ENCODE results near the gene PPP1R12C.

Gene PPP1R12C

DNA sequence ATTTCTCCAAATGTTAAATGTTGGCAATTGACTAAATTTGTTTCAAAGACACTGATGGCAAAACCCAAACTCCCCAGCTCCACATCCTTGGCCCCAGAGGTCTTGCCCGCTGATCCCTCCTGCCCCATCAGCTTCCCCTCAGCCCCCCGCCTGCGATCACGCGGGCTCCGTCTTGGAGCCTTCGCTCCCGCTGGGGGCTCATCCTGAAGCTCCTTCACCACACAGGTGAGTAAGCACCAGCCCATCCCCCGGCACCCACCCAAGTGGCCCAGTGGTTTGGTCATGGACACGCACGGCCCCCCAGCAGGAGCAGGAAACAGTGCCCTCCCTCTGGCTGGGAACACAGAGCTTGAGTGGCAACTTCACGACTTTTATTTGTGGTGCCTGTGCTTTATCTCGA is 26.9 kb downstream of the PPP1R12C start:
- DNase-seq (ENCODE audit: low spot score): no peak

DNA sequence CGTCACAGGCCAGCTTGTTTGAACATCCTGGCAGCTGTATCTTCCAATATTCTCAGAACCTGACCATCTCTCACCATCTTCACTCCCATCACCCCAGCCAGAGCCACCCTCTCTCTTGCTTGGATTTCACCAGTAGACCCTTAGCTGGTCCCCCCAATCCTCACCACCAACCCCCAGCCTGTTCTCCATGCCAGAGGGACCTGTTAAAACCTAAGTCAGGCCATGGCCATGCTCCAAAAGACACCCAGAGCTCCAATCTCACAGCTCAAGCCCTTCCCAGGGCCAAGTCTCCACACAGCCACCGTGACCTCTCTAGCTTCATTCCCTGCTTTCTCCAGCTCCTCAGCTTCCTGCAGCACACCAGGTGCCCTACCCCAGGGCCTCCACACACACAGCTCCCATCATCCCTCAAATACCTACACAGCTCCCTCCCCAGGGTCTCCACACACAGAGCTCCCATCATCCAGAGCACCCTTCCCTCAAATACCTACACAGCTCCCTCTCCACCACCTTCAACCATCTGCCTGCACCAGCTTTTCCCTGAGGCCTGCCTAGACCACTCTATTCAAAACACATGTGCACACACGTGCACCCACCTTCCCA is 28.0 kb downstream of the PPP1R12C start:
- no peak for DNase-seq (ENCODE audit: low spot score)

DNA sequence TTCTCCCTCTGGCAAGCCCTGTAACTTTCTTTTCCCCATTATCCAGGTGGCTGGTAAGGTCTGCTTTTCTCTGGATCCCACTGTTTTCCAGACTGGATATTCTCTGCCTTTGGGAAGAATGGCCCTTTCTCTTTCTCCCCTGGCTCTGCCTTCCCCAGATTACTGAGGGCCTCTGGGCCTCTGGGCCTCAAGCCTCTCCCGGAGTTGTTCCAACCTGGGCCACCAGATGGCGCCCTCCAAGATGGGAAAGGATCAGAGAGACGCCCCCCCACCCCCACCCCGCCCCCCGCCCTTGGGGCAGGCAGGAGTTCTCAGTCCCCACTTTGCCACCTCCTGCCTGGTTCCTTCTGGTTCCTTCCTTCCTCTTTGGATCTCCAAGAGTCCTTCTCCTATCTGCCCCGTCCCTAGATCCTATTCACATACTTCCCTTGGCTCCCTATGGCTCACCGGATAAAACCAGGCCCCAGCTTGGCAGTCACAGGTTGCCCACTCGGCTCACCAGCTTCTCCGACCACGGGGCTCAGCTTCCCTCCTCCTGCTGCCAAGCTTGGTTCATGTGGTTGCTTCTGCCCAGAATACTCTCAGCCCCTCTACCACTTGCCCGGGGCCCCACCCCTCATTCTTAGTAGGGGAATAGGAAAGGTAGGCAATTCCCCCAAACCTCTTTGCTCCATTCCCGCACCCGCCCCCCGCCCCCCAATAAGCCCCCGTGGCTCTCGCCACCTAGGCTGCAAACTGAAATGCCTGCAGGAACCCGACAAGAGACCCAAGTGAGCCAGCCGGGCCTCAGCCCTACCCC is 28.7 kb downstream of the PPP1R12C start:
- DNase-seq (ENCODE audit: low spot score): peak; percentile 77

DNA sequence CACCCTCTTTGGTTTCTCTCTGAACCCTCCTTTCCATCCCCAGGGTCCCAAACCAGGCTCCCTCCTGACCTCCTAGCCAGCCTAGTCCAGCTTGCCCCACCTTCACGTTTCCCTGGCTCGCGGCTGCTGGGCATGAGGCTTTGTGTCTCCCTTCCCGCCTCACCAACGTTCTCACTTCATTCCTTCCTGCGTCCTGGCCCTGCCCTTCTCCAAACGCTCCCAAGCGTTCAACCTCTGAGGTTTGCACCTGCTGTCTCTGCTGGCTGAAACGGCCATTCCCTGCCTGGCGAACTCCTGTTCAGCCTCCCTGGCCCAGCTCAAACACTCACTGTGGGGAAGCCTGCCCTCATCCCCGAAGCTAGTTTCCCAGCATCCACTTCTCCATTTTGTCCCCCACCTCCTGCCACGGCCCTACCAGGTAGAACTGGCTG is 29.4 kb downstream of the PPP1R12C start:
- DNase-seq (ENCODE audit: low spot score): no peak

DNA sequence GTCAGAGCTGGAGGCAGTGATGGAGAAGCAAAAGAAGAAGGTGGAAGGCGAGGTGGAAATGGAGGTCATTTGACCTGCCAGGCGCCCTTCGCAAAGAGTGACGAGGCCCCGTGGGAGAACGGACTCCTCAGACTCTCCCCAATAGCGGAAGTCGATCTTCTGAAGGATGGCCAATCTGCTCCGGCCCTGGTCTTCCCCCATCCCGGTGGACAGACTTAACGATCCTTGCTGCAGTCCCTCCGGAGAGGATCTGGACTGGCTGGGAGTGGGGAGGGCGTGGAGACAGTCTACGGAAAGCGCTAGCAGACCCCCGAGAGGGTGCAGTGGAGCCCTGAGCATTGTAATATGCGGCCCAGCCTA is 29.9 kb downstream of the PPP1R12C start:
- no peak for DNase-seq (ENCODE audit: low spot score)

DNA sequence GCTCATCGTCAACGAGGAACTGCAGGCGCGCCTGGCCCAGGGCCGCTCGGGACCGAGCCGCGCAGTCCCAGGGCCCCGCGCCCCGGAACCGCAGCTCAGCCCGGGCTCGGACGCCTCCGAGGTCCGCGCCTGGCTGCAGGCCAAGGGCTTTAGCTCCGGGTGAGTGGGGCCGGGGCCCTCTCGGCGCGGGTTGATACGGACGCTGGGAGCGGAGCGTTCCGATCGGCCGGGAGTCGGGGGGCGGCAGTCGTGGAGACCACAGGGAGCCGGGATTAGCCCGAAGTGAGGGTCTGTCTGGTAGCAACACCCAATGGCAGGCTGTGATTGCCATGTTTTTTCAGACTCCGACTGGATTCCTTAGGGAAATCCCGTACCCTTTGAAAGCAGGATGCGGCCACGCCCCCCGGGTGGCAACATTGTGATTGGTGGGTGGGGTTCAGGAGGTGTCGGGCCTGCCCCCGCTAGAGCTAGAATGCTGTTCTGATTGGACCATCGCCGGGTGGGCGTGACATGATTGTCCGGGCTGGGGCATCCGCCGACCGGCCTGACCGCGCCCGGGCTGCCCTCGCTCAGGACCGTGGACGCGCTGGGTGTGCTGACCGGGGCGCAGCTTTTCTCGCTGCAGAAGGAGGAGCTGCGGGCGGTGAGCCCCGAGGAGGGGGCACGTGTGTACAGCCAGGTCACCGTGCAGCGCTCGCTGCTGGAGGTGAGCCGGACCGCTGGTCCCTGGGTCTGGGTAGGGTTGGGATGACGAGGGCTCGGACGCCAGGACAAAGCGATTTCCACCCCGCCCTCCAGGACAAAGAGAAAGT is 30.5 kb downstream of the PPP1R12C start:
- DNase-seq (ENCODE audit: low spot score): peak; percentile 90

DNA sequence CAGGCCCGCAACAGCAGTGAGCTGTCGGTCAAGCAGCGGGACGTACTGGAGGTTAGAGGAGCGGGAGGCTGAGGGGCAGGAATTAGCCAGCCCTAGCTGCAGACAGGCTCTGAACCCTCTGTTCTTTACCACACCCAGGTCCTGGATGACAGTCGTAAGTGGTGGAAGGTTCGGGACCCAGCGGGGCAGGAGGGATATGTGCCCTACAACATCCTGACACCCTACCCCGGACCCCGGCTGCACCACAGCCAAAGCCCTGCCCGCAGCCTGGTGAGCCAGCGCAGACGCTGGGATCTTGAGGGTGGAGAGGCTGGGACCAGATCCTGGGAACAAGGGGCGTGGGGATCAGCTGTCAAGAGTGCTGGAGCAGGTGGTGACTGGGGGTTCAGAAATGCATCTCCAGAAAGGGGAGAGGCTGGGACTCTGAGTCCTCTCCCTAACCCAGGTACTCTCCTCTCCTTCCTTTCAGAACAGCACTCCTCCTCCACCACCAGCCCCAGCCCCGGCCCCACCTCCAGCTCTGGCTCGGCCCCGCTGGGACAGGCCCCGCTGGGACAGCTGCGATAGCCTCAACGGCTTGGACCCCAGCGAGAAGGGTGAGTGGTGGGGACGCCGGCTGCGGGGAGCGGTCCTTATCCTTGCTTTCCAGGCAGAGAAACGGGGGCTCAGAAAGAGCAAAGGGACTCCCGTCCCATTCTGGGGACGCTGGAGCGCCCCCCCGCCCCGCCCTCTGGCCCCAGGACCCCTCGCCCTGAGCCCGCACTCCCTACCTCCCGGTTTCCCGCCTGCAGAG is 31.3 kb downstream of the PPP1R12C start:
- DNase-seq (ENCODE audit: low spot score): no peak

DNA sequence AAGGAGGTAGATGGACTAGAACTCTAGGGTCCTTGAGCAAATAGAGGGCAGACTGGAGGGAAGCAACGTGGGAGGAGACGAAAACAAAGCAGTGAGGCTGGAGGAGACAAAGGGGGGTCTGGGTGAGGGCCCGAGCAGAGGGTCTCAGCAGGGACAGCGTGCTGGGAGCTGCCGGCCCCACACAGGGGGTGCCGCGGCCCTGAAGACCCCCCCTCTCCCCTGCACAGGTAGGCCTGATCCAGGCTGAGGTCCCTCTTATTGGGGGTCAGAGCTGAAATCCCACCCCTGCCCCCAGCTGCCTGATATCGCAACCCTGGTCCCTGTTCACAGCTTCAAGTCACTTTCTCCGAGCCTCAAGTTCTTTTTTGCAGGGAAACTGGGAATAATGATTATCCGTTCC is 33.0 kb downstream of the PPP1R12C start:
- no peak for DNase-seq (ENCODE audit: low spot score)

DNA sequence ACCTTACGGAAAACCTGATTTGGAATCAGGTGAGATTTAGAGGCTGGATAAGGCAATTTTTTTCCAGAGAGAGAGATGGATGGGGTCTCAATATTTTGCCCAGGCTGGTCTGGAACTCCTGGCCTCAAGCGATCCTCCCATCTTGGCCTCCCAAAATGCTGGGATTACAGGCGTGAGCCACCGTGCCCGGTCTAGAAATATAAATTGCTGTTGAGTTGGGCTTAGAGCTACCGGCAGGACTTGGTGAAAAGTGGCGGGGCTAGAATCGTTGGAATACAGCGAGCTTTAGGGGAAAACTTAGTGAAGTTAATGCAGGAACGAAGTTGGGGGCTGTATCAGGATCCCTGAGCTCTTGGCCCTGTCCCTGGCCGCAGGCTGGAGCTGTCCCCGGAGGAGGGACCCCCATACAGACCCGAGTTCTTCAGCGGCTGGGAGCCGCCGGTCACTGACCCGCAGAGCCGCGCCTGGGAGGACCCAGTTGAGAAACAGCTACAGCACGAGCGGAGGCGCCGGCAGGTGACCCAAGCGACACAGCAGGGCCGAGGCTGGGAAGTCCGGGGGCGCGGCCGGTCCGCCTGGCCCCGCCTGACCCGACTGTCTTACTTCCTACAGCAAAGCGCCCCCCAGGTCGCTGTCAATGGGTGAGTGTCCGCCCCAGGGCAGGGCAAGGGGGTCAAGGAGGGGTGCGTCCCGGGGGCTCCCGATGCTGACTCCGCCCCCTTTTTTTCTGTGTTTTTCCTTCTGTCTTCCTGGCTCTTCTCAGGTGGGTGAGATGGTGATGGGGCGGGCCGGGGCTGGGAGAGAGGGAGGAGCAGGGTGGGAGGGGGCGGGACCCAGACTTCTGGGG is 34.2 kb downstream of the PPP1R12C start:
- no peak for DNase-seq (ENCODE audit: low spot score)

DNA sequence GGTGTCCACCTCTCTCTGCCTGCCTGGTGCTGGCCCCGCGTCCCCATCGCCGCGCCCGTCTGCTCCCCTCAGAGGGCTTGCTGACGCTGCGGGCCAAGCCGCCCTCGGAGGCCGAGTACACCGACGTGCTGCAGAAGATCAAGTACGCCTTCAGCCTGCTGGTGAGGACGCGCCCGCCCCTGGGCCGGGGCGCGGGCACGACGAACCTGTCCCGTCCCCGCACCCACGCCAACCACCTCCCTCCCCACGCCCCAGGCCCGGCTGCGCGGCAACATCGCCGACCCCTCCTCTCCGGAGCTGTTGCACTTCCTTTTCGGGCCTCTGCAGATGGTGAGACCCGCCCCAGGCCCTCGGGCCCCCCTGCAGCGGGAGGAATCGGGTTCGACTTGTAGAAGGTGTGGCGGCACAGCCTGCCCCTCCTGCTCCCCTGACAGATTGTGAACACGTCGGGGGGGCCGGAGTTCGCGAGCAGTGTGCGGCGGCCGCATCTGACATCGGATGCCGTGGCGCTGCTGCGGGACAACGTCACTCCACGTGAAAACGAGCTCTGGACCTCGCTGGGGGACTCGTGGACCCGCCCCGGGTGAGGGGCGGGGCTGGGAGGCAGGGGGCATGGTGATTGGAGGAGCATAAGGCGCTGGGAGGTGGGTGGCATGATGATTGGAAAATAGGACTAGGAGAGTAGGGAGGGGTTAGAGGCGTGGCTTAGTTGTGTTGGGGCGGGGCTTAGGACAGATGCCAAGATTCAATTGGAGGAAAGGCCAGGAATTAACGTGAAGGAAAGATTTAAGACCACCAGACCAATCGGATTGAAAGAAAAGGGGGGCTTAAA is 35.2 kb downstream of the PPP1R12C start:
- peak; percentile 67 for DNase-seq (ENCODE audit: low spot score)

DNA sequence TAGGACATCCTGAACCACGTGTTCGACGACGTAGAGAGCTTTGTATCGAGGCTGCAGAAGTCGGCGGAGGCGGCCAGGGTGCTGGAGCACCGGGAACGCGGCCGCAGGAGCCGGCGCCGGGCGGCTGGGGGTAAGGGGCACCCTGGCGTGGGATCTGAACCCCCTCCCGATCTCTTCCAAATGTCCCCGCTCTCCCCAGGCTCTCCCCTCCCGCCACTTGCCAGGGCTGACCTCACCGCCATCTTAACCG is 35.7 kb downstream of the PPP1R12C start:
- no peak for DNase-seq (ENCODE audit: low spot score)

DNA sequence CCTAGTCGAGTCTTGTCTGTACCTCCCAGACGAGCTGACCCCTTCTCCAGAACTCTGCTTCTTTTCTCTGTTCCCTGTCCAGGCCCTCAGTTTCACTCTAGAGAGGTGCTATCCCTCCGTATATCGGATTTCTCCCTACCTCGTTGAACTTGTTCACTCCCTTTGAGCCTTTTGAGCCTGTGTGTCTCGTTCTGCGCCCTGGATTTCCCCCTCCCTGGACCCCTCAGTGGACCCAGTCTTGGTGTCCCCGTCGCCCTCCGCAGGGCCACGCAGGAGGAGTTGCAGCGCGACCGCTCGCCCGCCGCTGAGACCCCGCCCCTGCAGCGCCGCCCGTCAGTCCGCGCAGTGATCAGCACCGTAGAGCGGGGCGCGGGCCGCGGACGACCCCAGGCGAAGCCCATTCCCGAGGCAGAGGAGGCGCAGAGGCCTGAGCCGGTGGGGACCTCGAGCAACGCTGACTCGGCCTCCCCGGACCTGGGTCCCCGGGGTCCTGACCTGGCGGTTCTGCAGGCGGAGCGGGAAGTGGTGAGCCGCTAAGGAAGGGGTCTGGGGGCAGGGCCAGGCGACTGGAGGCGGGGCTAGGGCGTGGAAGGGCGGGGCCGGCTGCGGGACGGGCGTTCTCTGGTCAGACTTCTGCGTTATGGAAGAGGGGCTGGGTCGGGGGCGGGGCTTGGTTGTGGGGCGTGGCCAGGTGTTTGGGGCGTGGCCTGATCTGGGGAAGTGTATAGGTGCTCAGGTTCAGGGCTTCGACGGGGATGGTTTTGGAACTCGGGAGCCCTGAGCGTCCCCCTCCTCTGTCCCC is 36.3 kb downstream of the PPP1R12C start:
- peak; percentile 74 for DNase-seq (ENCODE audit: low spot score)

DNA sequence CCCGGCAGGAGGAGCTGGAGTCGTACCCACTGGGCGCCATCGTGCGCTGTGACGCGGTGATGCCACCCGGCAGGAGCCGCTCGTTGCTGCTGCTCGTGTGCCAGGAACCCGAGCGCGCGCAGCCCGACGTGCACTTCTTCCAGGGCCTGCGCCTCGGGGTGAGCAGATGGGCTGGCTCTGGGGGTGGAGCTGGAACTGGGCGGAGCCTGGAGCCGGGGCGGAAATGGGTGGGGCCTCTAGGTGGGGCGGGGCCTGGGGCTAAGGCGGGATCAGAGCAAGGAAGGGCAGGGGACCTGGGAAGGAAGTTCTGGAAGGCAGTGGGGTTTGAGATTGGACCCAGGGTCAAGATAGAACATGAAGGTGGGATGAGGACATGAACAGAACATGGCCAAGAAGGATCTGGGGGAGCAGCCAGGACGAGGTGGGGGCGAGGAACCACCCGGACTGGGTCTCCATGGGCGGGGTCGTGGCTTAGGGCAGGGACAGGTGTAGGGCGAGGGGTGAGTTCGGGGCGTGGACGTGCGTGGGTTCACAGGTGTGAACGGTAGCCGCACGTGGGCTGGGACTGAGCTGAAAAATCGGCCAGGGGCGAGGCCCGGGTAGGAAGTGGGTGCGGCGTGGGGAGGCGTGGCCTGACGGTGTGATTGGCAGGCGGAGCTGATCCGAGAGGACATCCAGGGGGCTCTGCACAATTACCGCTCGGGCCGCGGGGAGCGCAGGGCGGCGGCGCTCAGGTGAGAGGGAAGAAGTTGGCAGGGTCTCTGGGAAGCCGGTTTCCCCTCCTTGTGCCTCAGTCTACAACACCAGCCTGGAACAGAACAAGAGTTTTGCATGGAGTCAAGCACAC is 37.1 kb downstream of the PPP1R12C start:
- peak; percentile 88 for DNase-seq (ENCODE audit: low spot score)

DNA sequence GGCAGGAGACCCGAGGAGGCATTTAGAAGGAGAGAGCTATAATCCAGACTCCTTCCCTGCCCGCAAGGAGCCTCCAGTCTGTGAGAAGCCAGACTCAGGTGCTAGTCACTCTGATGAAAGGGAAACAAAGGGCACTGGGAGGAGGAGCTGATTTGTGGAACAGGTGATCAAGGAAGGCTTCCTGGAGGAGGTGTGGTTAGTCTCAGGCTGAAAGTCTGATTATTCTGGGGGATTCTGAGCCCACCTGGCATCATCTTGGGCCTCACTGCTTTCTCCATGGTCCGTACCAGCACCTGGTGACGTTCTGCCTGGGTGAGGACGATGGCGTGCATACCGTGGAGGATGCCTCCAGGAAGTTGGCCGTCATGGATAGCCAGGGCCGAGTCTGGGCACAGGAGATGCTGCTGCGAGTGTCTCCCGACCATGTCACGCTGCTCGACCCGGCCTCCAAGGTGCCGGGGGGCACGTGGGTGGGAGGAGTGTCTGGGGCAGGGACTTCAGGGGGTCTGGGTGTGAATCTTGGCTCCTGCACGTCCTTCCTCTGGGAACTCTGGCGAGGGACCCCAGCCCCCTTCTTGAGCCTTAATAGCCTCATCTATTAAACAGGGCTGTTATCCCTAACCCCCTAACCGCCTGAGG is 37.9 kb downstream of the PPP1R12C start:
- no peak for DNase-seq (ENCODE audit: low spot score)

DNA sequence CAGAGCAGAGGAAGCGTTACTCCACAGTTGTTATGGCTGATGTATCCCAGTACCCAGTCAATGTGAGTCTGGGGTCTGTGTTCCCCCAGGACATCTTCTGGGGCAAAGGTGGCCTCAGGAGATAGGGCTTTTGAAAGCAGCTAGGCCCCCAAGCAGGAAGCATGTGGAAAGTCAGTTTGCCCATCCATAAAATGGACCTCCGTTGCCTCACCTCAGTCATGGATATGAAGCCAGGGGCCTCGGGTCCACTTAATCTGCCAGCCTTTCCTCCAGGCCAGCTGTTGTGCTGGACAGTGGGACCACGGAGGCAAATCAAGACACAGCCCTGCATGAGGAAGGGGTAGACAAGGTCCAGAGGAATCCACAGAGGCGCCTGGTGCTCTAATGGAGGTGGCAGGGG is 38.4 kb downstream of the PPP1R12C start:
- no peak for DNase-seq (ENCODE audit: low spot score)

DNA sequence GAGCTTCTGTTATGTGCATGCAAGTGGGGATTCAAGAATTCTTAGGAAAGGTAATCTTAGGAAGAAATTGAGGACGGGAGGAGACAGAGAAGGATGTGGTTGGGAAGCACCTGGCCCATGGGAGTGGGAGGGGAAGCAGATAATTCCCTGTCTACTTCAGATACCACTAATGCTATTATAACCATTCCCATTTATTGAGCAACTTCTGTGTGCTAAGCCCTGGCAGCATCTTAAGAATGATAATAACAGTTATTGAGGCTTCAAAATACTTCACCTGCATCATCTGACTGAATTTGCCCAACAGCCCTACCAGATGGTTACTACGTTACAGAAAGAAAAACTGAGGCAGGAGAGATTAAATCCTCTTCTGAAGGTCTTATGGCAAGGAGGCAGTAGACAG is 40.3 kb downstream of the PPP1R12C start:
- DNase-seq (ENCODE audit: low spot score): no peak

DNA sequence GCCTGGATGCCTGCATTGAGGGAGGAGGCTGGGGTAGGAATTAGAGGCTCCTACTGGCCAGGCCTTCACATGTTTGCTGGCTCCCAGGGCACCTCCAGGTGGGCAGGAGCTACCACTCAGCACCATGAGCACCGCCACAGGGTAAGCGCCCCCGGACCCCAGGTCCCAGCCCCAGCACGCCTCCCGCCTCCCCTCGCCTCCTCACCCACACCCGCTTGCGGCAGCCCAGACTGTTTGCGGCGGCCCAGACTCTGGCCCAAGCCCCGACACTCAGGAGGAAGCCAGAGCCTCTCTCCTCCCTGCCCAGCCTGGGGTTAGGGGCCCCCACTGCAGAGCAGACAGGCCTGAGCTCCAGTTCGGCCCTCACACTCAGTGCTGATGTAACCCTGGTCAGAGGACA is 41.1 kb downstream of the PPP1R12C start:
- DNase-seq (ENCODE audit: low spot score): no peak

DNA sequence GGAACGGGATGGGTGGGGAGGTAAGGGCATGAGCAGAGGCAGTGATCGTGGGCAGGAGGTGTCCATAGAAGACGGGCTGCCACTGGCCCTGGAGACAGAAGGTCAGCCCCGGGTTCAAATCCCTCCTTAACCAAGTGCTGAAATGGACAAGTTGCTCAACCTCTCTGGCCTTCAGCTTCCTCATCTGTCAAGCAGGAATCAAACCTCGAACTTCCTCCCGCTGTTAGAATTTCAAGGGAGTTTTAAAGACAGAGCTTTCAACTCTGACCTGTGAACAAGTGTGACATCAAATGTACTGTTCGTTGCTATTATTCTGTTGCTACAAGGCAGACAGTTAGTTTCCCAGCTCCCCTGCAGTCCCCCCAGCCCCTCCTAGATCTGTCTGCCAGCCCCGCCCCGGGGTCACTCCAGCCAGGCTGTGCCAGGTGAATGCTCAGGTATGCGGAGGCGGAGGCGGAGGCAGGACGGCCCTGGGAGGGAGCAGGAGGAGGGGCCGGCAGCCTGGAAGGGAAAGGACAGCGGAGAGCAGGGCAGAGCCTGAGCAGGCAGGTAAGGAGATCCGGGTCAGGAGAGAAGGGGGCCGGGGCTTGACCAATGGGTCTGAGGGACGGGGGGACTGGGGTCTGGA is 42.0 kb downstream of the PPP1R12C start, which contains the start of gene EPS8L1:
TSS of gene EPS8L1 (plus strand) at position 499 of the 628 bp plus-strand sequence. CDS start 576 bp downstream, outside the sequence.
- DNase-seq (ENCODE audit: low spot score): peak; percentile 81

All from iPS-NIHi11 (cell line).